Renal cortical epithelial cell (primary cell): ENCODE results near the gene PRKD2. TPM values are rescaled to one million over a fixed set of nuclear protein-coding genes. Genes with fewer than 3 reads are reported as not detected.
"Not testable (repeated sequence)": the region's sequence is repeated elsewhere in the genome, so short reads cannot be mapped to it uniquely, and the experiment has no call there.

Source experiments
- DNase-seq: peaks from one replicate; pipeline ENCODE4 v3.0.0-alpha.2; 2011; ENCODE audit warnings: low read depth
- total RNA-seq: library from RNA; depleted of rRNA; stranded (reverse); fragments of >200 nt; gene quantifications from 2 replicates; pipeline ENCODE4 v1.2.3, GENCODE V29; 2014

The PRKD2 gene
- 25.2 and 61.1 TPM in 2 replicates for total RNA-seq

- DNase-seq: peak; percentile 29
Observed at GRCh38 chr19:46717034-46717715, at the start of gene PRKD2. PRKD2 (minus strand) TSS chr19:46717114; CDS start chr19:46716370, 744 bp downstream.

- no peak for DNase-seq
Observed at GRCh38 chr19:46764817-46765291, 47.9 kb upstream of the PRKD2 start.

- no peak for DNase-seq
Observed at GRCh38 chr19:46762245-46762890, 45.5 kb upstream of the PRKD2 start.

GRCh38 chr19:46761418-46761831 is 44.5 kb upstream of the PRKD2 start:
- no peak for DNase-seq

- DNase-seq: not testable (repeated sequence)
Observed at GRCh38 chr19:46760897-46761296, 44.0 kb upstream of the PRKD2 start.

- DNase-seq: no peak
Observed at GRCh38 chr19:46760363-46760762, 43.4 kb upstream of the PRKD2 start.

- DNase-seq: no peak
Observed at GRCh38 chr19:46759817-46760333, 43.0 kb upstream of the PRKD2 start.

- no peak for DNase-seq
Observed at GRCh38 chr19:46759206-46759605, 42.3 kb upstream of the PRKD2 start.

GRCh38 chr19:46756544-46756888 is 39.6 kb upstream of the PRKD2 start:
- DNase-seq: no peak

GRCh38 chr19:46755853-46756543 is 39.1 kb upstream of the PRKD2 start:
- no peak for DNase-seq

- DNase-seq: no peak
Observed at GRCh38 chr19:46755077-46755852, 38.4 kb upstream of the PRKD2 start.

- DNase-seq: no peak
Observed at GRCh38 chr19:46753420-46754155, 36.7 kb upstream of the PRKD2 start.

GRCh38 chr19:46748325-46749109 is 31.6 kb upstream of the PRKD2 start:
- DNase-seq: no peak

- DNase-seq: no peak
Observed at GRCh38 chr19:46746281-46747057, 29.6 kb upstream of the PRKD2 start, which contains the start of gene STRN4. STRN4 (minus strand) TSS chr19:46746450; CDS start chr19:46746430, 20 bp downstream.

- DNase-seq: no peak
Observed at GRCh38 chr19:46745521-46746280, 28.8 kb upstream of the PRKD2 start, which contains the start of gene FKRP. FKRP (plus strand) TSS chr19:46746057; CDS start chr19:46755451, 9,394 bp downstream.

GRCh38 chr19:46745030-46745429 is 28.1 kb upstream of the PRKD2 start:
- DNase-seq: no peak

GRCh38 chr19:46744005-46744691 is 27.2 kb upstream of the PRKD2 start:
- no peak for DNase-seq
